ENCODE results near the gene RPS6KB2. TPM values are rescaled to one million over a fixed set of nuclear protein-coding genes. Genes with fewer than 3 reads are reported as not detected.
A peak's percentile ranks its signal among the peaks of the same experiment; 100 is the strongest.

The RPS6KB2 gene
- total RNA-seq, 2 experiments from 2014 or later = 69.3 to 72.0 TPM

GRCh38 chr11:67397986-67398660 is 30.2 kb upstream of the RPS6KB2 start:
- POLR2A ChIA-PET = interaction anchor here (2.2 to 3.1 kb wide), 2 partner anchors 11 to 39 kb away, joined by 13 to 22 read pairs; partner anchors contain the start of gene PTPRCAP
- no peaks in the 10 kb centered on the region for H3K27me3 Mint-ChIP-seq
- Histone ChIP-seq H3K9me3 (ENCODE audit: control insufficient read depth in 1 of 2, insufficient read depth in 1 of 2, low read length in 2 of 2) (peaks cover 0 to 5% of the 10 kb centered on the region in 2 experiments), H3K4me1 (ENCODE audit: insufficient read depth, low read length) (peaks cover 74% of the 10 kb centered on the region), H3K4me3 (ENCODE audit: low read length) (no peak overlapping the region), H3K27me3 (ENCODE audit: control insufficient read depth in 1 of 2, insufficient read depth in 2 of 2, low read length in 2 of 2) (peaks cover 0 to 3% of the 10 kb centered on the region in 2 experiments), H3K27ac (ENCODE audit: low read depth in 1 of 2, low read length in 2 of 2) (peak overlapping the region; percentile 60 to 61), H3K36me3 (ENCODE audit: insufficient read depth, low read length) (peaks cover 57% of the 10 kb centered on the region)
- peak overlapping the region; percentile 84 for H3K27ac Mint-ChIP-seq
- intact Hi-C loops (cut with DNase I, micrococcal nuclease) = loop anchor here in 1 of 2 experiments (10.0 kb wide), 1 partner anchor 207 kb away; the partner anchor contains the start of gene NDUFV1
- no peaks in the 10 kb centered on the region for H3K9me3 Mint-ChIP-seq
- H3K36me3 Mint-ChIP-seq (ENCODE audit: low read depth) = peaks cover 35% of the 10 kb centered on the region
- DNase-seq (no peak), ATAC-seq (ENCODE audit: poor library complexity) (no peak)
- H3K4me1 Mint-ChIP-seq (ENCODE audit: low read depth) = peaks cover 39% of the 10 kb centered on the region
- CTCF ChIA-PET = interaction anchor here (0.7 kb wide), 1 partner anchor 67 kb away, joined by 3 read pairs; no protein-coding TSS in a partner anchor
- no peak for TF ChIP-seq CTCF (IDR thresholded peaks at IDR 0.05)
- H3K4me3 Mint-ChIP-seq = peak overlapping the region; percentile 60

GRCh38 chr11:67398661-67399563 is 29.4 kb upstream of the RPS6KB2 start:
- Histone ChIP-seq H3K27me3 (ENCODE audit: control insufficient read depth in 1 of 2, insufficient read depth in 2 of 2, low read length in 2 of 2) (peaks cover 0 to 3% of the 10 kb centered on the region in 2 experiments), H3K36me3 (ENCODE audit: insufficient read depth, low read length) (peaks cover 51% of the 10 kb centered on the region), H3K4me1 (ENCODE audit: insufficient read depth, low read length) (peaks cover 76% of the 10 kb centered on the region), H3K9me3 (ENCODE audit: control insufficient read depth in 1 of 2, insufficient read depth in 1 of 2, low read length in 2 of 2) (peaks cover 0 to 5% of the 10 kb centered on the region in 2 experiments), H3K27ac (ENCODE audit: low read depth in 1 of 2, low read length in 2 of 2) (peak overlapping the region in 1 of 2 donors; percentile 60), H3K4me3 (ENCODE audit: low read length) (no peak overlapping the region)
- no peak for TF ChIP-seq CTCF (IDR thresholded peaks at IDR 0.05)
- Mint-ChIP-seq H3K27me3 (no peaks in the 10 kb centered on the region), H3K27ac (no peak overlapping the region), H3K4me3 (peak overlapping the region; percentile 93), H3K36me3 (ENCODE audit: low read depth) (peaks cover 40% of the 10 kb centered on the region), H3K9me3 (no peaks in the 10 kb centered on the region), H3K4me1 (ENCODE audit: low read depth) (peaks cover 39% of the 10 kb centered on the region)
- intact Hi-C loops (cut with DNase I, micrococcal nuclease) = loop anchor here in 1 of 2 experiments (10.0 kb wide), 1 partner anchor 206 kb away; the partner anchor contains the start of gene NDUFV1
- ChIA-PET POLR2A (interaction anchor here (0.6 to 7.1 kb wide), 3 partner anchors 16 to 38 kb away, joined by 3 to 353 read pairs (median 22); partner anchors contain the start of genes CARNS1, PTPRCAP and RPS6KB2), CTCF (no interaction called here)
- ATAC-seq (ENCODE audit: poor library complexity) = no peak
- DNase-seq = peak in 1 of 14 experiments; percentile 37

Data from CD4-positive, alpha-beta T cell (primary cell).